Gastrocnemius medialis (tissue), 4 donors: ENCODE data around the gene KLHDC1.

Experiments
- CTCF ChIP-seq, 5 experiments: fragments of 450-650 bp in 3 of 5; fragments of 200-600 bp in 2 of 5; sonication (generic) in 2 of 5; IDR thresholded peaks in 4 of 5; conservative IDR thresholded peaks in 1 of 5; 1 replicate in 4 of 5; 2 replicates in 1 of 5; pipeline ENCODE4 v1.5.1; 2016 to 2019; ENCODE audit warnings: antibody characterized with exemption in 5 of 5, mild to moderate bottlenecking in 3 of 5, moderate library complexity in 3 of 5
- POLR2A ChIP-seq, 2 donors: fragments of 450-650 bp; IDR thresholded peaks; one replicate each; pipeline ENCODE4 v1.6.1; 2017; ENCODE audit warnings: antibody characterized with exemption in 2 of 2, mild to moderate bottlenecking in 2 of 2, moderate library complexity in 2 of 2

GRCh38 chr14:49720744-49721143, 27.8 kb downstream of the KLHDC1 start:
- TF ChIP-seq CTCF (IDR thresholded peaks at IDR 0.05 in 4 of 5, conservative IDR thresholded peaks at IDR 0.05 in 1 of 5) (no peak), POLR2A (IDR thresholded peaks at IDR 0.05) (no peak)
